Esophagus (tissue), 2 donors: Measurements from ENCODE around the gene WFIKKN1. TPM values are rescaled to one million over a fixed set of nuclear protein-coding genes. Genes with fewer than 3 reads are reported as not detected.

ENCODE experiments used
- H3K27ac ChIP-seq, 2 donors: one replicate each; pipeline ENCODE4 v1.5.1; 2013; ENCODE audit warnings: low read depth in 2 of 2, mild to moderate bottlenecking in 2 of 2, inconsistent platforms in 1 of 2, low read length in 1 of 2, moderate library complexity in 1 of 2
- H3K27me3 ChIP-seq, 2 donors: one replicate each; pipeline ENCODE4 v1.6.1; 2013; ENCODE audit warnings: low read length in 2 of 2, control low read depth in 1 of 2, mild to moderate bottlenecking in 1 of 2; ENCODE audit not compliant: insufficient read depth in 2 of 2, control insufficient read depth in 1 of 2
- H3K36me3 ChIP-seq, 2 donors: one replicate each; pipeline ENCODE4 v1.6.1; 2013; ENCODE audit warnings: low read length in 1 of 2; ENCODE audit not compliant: control insufficient read depth in 2 of 2, insufficient read depth in 2 of 2
- H3K4me1 ChIP-seq, 2 donors: one replicate each; pipeline ENCODE4 v1.6.1; 2013; ENCODE audit warnings: low read length in 1 of 2; ENCODE audit not compliant: control insufficient read depth in 2 of 2, insufficient read depth in 2 of 2
- H3K4me3 ChIP-seq, 2 donors: one replicate each; pipeline ENCODE4 v1.5.1; 2013; ENCODE audit warnings: low read length in 2 of 2, mild to moderate bottlenecking in 2 of 2, low read depth in 1 of 2, moderate library complexity in 1 of 2
- H3K9me3 ChIP-seq, 2 donors: one replicate each; pipeline ENCODE4 v1.6.1; 2013; ENCODE audit warnings: mild to moderate bottlenecking in 2 of 2, low read depth in 1 of 2, low read length in 1 of 2, moderate library complexity in 1 of 2; ENCODE audit not compliant: control insufficient read depth in 2 of 2, insufficient read depth in 1 of 2
- WGBS, 2 donors: extraction: QIAGEN DNeasy Blood & Tissue Kit; methylation state at CpG; one replicate each; pipeline ENCODE4 v1.1.7; 2013; 5-methylcytosine and 5-hydroxymethylcytosine counted together
- polyA plus RNA-seq, 2 donors: library from polyadenylated mRNA; stranded (reverse); fragments of 200-250 nt; gene quantifications; one replicate each; pipeline ENCODE4 v1.2.3, GENCODE V29; 2013
- donor health status: healthy with polysubstance abuse.
- donor health status: Bipolar disorder and iron deficiency.

WFIKKN1 gene
- polyA plus RNA-seq, 2 donors = 0.11 to 1.5 TPM

DNA sequence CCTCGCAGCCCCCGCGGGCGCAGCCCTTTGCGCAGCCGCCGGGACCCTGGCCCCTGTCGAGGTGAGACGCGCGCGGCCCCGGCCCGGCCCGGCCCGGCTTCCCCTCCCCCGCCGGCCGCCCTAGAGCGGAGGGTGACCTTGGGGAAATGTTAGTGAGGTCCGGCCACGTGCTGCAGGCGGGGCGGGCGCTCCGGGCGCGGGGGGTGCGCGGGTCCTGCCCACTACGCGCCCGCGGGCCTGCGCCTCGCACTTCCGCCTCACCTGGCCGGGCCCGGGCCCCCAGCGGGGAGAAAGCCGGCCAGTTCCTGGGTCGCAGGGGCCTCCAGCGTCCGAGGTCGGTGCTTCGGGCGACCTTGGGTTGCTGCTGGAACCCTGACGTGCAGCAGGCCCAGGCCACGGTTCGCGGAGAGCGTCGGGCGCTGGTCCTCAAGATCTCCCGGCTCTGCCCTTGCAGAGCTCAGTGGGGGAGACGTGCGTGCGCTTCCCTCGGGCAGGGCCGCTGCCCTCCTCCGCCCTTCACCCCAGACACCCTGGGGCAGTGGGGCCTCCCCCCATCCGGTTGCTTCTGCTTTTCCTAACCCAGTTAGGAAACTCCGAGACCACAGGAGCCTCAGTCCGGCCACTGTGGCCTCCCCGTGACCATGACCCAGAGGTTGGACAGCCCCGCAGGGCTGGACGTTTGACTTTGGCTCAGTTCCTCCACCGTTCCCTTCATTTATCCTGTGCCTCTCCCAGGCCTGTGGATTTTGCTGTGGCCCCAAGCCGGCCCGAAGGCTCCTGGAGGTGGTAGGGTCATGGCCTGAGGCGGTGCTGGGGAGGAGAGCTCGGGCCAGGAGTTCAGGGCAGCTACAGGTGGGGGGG is 11.6 kb downstream of the WFIKKN1 start:
- peaks cover 4 to 14% of the 10 kb centered on the region in 2 donors for H3K4me1 ChIP-seq
- no peaks in the 10 kb centered on the region for H3K9me3 ChIP-seq
- peak overlapping the region; percentile 62 to 68 for H3K27ac ChIP-seq
- peak overlapping the region; percentile 62 to 63 for H3K4me3 ChIP-seq
- 4 to 5% methylated on average over 67 to 72 of the region's 72 CpGs for WGBS, 2 donors
- H3K27me3 ChIP-seq = no peaks in the 10 kb centered on the region
- H3K36me3 ChIP-seq = no peaks in the 10 kb centered on the region

DNA sequence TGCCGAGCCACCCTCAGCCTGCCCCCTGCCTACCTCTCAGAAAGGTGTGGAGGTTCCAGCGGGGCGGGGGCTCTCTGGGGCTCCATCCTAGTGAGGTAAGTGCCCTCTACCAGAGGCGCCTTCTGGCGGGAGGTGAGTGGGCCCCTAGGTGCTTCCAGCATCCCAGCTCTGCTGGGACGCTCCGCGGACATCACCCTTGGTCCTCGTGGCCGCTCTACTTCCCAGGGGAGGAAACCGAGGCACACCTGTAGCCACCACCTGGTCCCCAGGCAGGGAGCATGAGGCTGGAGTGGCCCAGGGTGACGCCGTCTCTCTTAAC is 12.2 kb downstream of the WFIKKN1 start:
- Histone ChIP-seq H3K4me3 (peak overlapping the region in 1 of 2 donors; percentile 63), H3K27ac (peak overlapping the region; percentile 61 to 63), H3K9me3 (no peaks in the 10 kb centered on the region), H3K36me3 (no peaks in the 10 kb centered on the region), H3K4me1 (peaks cover 9 to 17% of the 10 kb centered on the region in 2 donors), H3K27me3 (no peaks in the 10 kb centered on the region)
- WGBS, 2 donors = 79 to 83% methylated on average over 13 of the region's 13 CpGs

DNA sequence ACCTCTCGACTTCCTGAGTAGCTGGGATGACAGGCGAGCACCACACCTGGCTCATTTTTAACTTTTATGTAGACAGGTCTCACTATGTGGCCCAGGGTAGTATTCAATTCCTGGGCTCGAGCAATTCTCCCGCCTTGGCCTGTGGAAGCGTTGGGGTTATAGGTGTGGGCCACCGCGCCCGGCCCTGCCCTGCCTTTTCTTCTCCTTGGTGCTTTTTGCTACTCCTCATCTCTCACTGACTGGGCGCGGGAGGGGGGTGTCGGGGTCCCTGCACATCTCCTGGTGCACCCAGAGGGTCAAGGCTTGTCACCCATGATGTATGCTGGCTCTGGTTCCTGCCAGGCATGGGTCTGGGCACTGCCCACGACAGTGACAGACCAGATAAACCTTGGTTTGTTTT is 13.8 kb downstream of the WFIKKN1 start:
- H3K27me3 ChIP-seq = no peaks in the 10 kb centered on the region
- H3K27ac ChIP-seq = no peak overlapping the region
- 88 to 90% methylated on average over 12 of the region's 12 CpGs for WGBS, 2 donors
- no peaks in the 10 kb centered on the region for H3K36me3 ChIP-seq
- H3K9me3 ChIP-seq = no peaks in the 10 kb centered on the region
- no peak overlapping the region for H3K4me3 ChIP-seq
- peaks cover 11 to 20% of the 10 kb centered on the region in 2 donors for H3K4me1 ChIP-seq

DNA sequence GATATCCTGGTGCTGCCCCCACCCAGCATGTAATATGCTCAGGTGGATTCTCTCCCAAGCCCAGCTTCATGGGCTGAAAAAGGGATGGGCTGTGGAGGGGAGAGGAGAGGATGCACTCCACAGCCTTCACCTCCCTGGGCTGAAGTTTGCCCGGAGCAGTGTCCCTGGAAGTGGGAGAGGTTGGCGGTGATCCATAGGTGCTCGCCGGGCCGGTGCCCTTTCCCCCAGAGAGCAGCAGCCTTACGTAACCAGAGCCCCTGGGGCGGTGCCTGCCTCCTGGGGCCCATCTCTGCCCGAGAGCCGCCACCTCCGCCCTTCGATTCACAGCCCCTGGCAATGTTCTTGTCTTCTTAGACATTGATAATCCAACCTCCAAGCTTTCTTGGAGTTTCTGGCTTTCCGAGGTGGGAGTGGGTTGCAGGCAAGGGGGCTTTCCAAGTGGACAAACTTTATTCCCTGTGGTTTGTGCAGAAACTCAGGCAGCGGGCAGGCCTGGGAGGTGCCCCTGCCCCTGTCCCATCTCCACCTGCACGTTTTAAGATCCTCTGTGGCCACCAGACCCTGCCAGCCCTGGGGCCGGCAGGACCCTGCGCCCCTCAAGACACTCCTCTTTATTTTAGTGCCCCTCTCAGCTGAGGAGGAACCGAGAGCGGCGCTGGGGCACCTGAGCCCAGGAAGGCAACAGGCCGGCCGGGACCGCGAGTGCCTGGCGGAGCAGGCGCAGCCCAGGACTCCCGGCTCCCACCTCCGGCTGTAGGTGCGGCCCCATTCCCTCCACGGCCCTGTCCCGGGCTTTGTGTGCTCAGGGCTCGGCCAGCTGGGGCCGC is 15.3 kb downstream of the WFIKKN1 start:
- 70 to 71% methylated on average over 32 of the region's 32 CpGs for WGBS, 2 donors
- Histone ChIP-seq H3K36me3 (no peaks in the 10 kb centered on the region), H3K27me3 (no peaks in the 10 kb centered on the region), H3K4me1 (peaks cover 15 to 28% of the 10 kb centered on the region in 2 donors), H3K4me3 (no peak overlapping the region), H3K27ac (no peak overlapping the region), H3K9me3 (no peaks in the 10 kb centered on the region)

DNA sequence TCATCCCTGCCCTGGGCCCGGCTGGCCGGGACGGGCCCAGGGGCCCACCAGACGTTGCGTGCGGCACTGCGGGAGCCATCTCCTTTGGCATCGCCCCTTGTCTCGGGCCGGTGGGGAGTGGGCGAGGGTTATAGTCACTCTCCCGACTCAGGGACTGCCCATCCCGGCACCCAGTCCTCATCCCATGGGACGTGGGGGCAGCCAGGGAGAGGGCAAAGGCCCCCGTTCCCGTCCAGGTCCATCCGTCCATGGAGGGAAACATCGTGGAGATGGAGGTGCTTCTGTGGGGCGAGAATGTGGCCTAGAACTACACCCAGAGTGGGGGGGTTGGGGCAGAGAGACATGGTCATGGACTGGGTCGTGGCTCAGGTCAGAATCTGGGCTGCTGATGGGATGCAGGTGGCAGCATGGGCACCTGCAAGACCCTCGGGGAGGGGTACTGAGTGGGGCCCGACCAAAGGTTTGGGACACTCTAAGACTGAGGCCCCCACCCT is 15.9 kb downstream of the WFIKKN1 start:
- WGBS, 2 donors = 80 to 81% methylated on average over 22 of the region's 22 CpGs
- no peaks in the 10 kb centered on the region for H3K27me3 ChIP-seq
- H3K4me3 ChIP-seq = no peak overlapping the region
- H3K27ac ChIP-seq = no peak overlapping the region
- peaks cover 15 to 28% of the 10 kb centered on the region in 2 donors for H3K4me1 ChIP-seq
- H3K9me3 ChIP-seq = no peaks in the 10 kb centered on the region
- H3K36me3 ChIP-seq = no peaks in the 10 kb centered on the region

DNA sequence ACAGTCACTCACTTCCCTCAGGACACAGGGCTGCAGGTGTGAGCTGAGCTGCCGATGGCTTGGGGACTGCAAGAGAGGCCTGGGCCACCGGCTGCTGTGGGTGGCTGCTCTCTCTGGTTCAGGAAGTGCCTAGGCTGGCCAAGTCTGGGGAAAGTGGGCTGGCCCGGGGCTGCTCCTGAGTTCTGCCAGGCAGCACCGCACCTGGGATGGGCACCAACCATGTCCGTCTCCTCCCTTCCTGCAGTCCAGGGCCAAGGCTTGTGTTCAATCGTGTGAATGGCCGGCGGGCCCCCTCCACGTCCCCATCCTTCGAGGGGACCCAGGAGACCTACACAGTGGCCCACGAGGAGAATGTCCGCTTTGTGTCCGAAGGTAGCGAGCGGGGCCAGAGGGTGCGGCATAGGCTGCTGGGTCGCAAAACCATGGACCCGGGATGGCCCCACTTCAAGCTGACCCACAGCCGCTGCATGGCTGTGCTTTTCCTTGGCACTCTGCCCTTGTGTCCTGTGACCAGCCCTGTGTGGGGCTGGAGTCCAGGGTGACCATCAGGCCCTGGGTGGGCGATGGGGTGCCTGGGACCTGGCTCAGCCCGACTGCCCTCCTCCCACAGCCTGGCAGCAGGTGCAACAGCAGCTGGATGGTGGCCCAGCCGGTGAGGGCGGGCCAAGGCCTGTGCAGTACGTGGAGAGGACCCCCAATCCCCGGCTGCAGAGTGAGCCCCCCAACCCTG is 16.6 kb downstream of the WFIKKN1 start:
- H3K4me3 ChIP-seq = no peak overlapping the region
- peaks cover 15 to 28% of the 10 kb centered on the region in 2 donors for H3K4me1 ChIP-seq
- no peaks in the 10 kb centered on the region for H3K9me3 ChIP-seq
- H3K27me3 ChIP-seq = no peaks in the 10 kb centered on the region
- 68 to 74% methylated on average over 25 of the region's 25 CpGs for WGBS, 2 donors
- no peak overlapping the region for H3K27ac ChIP-seq
- H3K36me3 ChIP-seq = no peaks in the 10 kb centered on the region

DNA sequence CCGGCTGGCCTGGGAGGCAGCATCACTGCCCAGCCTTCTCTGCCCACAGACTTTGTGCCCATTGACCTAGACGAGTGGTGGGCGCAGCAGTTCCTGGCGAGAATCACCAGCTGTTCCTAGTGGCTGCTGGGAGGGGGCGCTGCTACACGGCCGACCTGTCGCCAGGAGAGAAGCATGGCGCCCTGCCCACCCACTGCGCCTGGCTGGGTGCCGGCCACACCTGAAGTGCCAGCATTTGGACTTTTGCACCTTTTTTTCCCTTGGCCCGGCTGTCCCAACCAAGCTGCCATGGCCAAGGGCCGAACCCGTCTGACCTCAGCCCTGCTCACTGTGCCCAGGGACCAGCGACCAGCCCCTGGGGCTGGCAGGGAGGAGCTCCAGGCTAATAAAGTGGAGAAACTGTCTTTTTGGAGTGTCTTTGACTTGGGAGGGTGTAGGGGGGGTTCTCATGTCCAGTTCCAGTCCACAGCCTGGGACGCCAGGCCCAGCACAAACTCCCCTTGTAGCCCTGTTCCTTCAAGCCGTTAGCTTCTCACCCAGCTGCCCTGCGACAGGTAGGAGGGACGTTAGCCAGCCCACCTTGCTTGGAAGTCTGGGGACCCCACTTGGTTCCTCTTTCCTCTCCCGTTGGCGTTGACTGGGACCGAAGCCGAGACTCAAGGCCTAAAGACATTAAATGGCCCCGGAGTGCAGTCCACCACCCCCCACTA is 17.4 kb downstream of the WFIKKN1 start:
- WGBS, 2 donors = 19 to 28% methylated on average over 24 of the region's 24 CpGs
- Histone ChIP-seq H3K27ac (peak overlapping the region; percentile 87 to 90), H3K4me3 (peak overlapping the region; percentile 62 to 83), H3K9me3 (no peaks in the 10 kb centered on the region), H3K27me3 (no peaks in the 10 kb centered on the region), H3K36me3 (no peaks in the 10 kb centered on the region), H3K4me1 (peaks cover 15 to 19% of the 10 kb centered on the region in 2 donors)

DNA sequence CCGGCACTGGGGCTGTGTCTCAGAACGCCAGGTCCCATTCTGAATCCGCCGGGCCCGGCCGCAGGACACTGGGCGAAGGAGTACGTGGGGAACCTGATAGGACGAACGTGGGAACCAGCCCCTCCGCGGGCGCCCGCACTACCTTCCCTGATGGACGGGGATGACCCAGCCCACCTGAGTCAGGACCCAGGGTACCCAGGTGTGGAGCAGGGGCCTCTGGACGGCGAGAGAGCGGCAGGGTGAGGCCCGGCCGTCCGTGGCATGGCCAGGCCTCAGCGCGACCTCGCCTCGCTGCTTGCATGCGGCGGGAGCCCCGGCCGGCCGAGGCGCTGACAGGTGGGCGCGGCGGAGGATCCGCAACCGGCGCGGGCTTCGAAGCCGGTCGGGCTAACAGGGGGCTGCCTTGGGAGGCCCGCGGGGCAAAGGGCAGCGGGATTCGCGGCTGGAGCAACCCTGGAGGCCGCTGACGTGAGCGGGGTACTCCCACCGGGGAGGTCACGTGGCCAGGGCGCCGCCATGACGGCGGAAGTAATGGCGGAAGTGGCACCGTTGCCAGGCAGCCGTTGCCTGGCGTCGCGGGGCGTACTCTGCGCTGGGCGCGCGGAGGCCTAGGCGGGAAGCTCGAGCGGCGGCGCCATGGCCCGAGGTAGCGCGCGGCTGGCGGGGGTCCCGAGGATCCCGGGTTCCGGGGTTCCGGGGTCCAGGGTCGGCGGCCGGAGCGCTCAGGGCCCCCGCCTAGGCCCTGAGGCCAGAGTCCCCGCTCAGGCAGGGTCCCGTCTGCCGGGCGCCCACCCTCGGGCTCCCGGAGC is 18.2 kb downstream of the WFIKKN1 start, which contains the start of gene WDR90:
WDR90 (plus strand) TSS at position 585 of the 809 bp plus-strand sequence; CDS start at position 637, 52 bp downstream.
- peaks cover 0 to 5% of the 10 kb centered on the region in 2 donors for H3K36me3 ChIP-seq
- no peaks in the 10 kb centered on the region for H3K9me3 ChIP-seq
- H3K4me3 ChIP-seq = peak within 1 kb of the TSS; percentile 62 to 83
- H3K4me1 ChIP-seq = peaks cover 15 to 19% of the 10 kb centered on the region in 2 donors
- H3K27me3 ChIP-seq = no peaks in the 10 kb centered on the region
- 1% methylated on average over 73 to 91 of the region's 91 CpGs for WGBS, 2 donors
- peak within 1 kb of the TSS; percentile 87 to 90 for H3K27ac ChIP-seq
